C4-2B (cell line): ENCODE data around the gene GTPBP6.

Source experiments
- H3K27ac ChIP-seq: fragments of 450-650 bp; 2 replicates; pipeline ENCODE4 v1.5.1; 2017
- ZFX ChIP-seq: fragments of 450-650 bp; IDR thresholded peaks from 2 replicates; pipeline ENCODE4 v1.6.1; 2017
- TF ChIP-seq, protein P1 (sequence below): fragments of 450-650 bp; conservative IDR thresholded peaks from 2 replicates; pipeline ENCODE4 v1.5.1; 2017; ENCODE audit warnings: mild to moderate bottlenecking

The GTPBP6 gene

DNA sequence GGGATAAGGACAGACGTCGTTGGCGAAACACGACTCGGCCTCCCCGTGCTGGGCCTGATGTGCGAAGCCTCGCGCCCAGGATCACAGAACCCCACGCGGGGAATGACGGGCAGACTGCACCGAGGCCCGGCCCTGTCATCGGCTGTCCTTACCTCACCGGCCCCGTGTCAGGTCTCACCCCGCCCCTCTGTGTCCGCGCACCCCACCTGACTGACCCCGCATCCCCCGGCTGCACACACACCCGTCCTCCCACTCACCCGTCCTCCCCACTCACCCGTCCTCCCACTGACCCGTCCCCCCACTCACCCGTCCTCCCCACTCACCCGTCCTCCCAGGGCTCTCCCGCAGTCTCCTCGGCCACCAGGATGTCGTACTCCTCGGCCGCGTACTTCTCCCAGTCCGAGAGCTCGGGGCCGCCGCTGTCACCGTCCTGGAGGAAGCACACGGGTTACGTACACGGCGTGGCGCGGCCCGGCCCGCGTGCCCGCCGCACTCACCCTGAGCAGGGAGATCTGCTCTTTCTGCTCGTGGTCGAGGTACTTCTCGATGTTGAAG lies 19.8 kb upstream of the GTPBP6 start:
- H3K27ac ChIP-seq = no peak overlapping the region

GRCh38 chrX:337331-337831 lies 18.8 kb upstream of the GTPBP6 start:
- no peak for TF ChIP-seq ZFX
- TF ChIP-seq, protein P1, sequence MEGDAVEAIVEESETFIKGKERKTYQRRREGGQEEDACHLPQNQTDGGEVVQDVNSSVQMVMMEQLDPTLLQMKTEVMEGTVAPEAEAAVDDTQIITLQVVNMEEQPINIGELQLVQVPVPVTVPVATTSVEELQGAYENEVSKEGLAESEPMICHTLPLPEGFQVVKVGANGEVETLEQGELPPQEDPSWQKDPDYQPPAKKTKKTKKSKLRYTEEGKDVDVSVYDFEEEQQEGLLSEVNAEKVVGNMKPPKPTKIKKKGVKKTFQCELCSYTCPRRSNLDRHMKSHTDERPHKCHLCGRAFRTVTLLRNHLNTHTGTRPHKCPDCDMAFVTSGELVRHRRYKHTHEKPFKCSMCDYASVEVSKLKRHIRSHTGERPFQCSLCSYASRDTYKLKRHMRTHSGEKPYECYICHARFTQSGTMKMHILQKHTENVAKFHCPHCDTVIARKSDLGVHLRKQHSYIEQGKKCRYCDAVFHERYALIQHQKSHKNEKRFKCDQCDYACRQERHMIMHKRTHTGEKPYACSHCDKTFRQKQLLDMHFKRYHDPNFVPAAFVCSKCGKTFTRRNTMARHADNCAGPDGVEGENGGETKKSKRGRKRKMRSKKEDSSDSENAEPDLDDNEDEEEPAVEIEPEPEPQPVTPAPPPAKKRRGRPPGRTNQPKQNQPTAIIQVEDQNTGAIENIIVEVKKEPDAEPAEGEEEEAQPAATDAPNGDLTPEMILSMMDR = no peak
- no peak overlapping the region for H3K27ac ChIP-seq

More for the DNA sequence above, 19.8 kb upstream of the GTPBP6 start:
- TF ChIP-seq, protein P1 = no peak

DNA sequence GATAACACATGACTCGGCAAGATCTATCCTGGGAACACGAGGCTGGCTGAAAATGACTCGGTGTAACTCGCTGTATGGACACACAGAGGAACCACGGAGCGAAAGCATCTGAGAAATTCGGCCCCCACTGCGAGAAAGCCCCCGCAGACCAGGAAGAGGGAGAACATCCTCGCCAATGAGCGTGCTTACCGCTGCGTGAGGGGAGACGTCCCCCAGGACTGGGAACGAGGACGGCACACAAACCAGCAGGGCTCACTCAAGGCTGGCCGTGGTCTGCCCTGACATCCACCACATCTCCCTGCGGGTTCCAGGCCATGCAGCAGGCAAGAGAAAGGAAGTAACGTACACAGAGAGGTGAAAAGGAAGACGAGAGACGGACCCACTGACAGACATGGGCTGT lies 17.6 kb upstream of the GTPBP6 start:
- H3K27ac ChIP-seq = no peak overlapping the region
- TF ChIP-seq, protein P1 = no peak
- no peak for TF ChIP-seq ZFX

GRCh38 chrX:335758-336155 lies 17.2 kb upstream of the GTPBP6 start:
- no peak overlapping the region for H3K27ac ChIP-seq
- TF ChIP-seq, protein P1 = no peak
- no peak for TF ChIP-seq ZFX

- TF ChIP-seq, protein P1 = no peak
- TF ChIP-seq ZFX = no peak
- H3K27ac ChIP-seq = no peak overlapping the region
These were observed 16.6 kb upstream of the GTPBP6 start for GRCh38 chrX:334971-335757.

- no peak overlapping the region for H3K27ac ChIP-seq
- TF ChIP-seq, protein P1 = no peak
- no peak for TF ChIP-seq ZFX
These were observed 15.8 kb upstream of the GTPBP6 start for GRCh38 chrX:334331-334891.

DNA sequence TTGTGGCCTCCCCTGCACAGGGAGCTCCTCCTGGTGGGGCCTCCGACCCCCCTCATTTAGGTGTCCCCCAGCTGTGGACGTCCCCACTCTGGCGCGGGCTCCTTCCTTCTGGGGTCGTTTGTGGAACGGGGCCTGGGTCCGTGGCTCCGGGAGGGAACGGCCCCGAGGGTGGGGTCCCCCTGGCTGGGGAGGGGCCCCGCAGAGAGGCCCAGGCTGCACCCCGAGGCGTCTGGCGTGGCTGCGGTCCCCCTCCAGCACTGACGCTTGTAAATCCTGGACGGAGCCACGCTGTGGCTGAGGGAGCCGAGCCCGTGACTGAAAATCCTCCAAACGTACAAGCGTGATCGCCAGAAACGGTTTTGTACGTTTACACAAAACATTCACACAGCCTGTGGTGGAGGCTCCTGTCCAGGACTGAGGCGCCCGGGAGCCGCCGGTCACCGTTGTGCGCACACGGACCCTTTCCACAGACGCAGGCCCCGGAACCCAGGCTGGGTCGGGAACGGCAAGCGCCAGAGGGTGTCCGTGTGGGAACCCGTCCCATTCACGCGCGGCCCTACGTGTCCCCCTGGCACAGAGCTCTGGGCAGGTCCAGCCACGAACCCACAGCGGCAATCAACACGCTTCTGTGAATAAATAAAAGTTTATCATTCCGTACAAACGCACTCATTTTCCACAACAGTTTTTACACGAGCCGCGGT lies 15.2 kb upstream of the GTPBP6 start:
- no peak overlapping the region for H3K27ac ChIP-seq
- TF ChIP-seq ZFX = no peak
- TF ChIP-seq, protein P1 = no peak
